NB4 (cell line): ENCODE data around the gene ACOT7.

Experiments
- POLR2A ChIP-seq: IDR thresholded peaks from 2 replicates; pipeline ENCODE4 v1.6.1; 2011; ENCODE audit warnings: mild to moderate bottlenecking; ENCODE audit not compliant: insufficient read length; ENCODE audit errors: extremely low read depth
- TF ChIP-seq, protein P1 (sequence below): IDR thresholded peaks from one replicate; pipeline ENCODE4 v1.5.1; 2012; ENCODE audit warnings: low read depth, low read length

- no peak for TF ChIP-seq POLR2A
- TF ChIP-seq, protein P1, sequence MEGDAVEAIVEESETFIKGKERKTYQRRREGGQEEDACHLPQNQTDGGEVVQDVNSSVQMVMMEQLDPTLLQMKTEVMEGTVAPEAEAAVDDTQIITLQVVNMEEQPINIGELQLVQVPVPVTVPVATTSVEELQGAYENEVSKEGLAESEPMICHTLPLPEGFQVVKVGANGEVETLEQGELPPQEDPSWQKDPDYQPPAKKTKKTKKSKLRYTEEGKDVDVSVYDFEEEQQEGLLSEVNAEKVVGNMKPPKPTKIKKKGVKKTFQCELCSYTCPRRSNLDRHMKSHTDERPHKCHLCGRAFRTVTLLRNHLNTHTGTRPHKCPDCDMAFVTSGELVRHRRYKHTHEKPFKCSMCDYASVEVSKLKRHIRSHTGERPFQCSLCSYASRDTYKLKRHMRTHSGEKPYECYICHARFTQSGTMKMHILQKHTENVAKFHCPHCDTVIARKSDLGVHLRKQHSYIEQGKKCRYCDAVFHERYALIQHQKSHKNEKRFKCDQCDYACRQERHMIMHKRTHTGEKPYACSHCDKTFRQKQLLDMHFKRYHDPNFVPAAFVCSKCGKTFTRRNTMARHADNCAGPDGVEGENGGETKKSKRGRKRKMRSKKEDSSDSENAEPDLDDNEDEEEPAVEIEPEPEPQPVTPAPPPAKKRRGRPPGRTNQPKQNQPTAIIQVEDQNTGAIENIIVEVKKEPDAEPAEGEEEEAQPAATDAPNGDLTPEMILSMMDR, result no peak
Observed at GRCh38 chr1:6384962-6385361, 8.6 kb downstream of the ACOT7 start.
